Endothelial cell of umbilical vein (primary cell): ENCODE measurements around the gene DOCK1.

Experiments used
- EZH2 ChIP-seq: IDR thresholded peaks from 2 replicates; pipeline ENCODE4 v1.6.1; 2012; ENCODE audit warnings: borderline replicate concordance, low read depth, mild to moderate bottlenecking, moderate library complexity, low read length, inconsistent platforms; ENCODE audit not compliant: severe bottlenecking
- FOS ChIP-seq: IDR thresholded peaks from 2 replicates; pipeline ENCODE4 v1.6.1; 2011; ENCODE audit warnings: mild to moderate bottlenecking, low read length, moderate library complexity, borderline replicate concordance; ENCODE audit not compliant: insufficient read depth
- GATA2 ChIP-seq: IDR thresholded peaks from 2 replicates; pipeline ENCODE4 v1.7.0; 2011; ENCODE audit warnings: low read depth, mild to moderate bottlenecking, moderate library complexity, mixed read lengths, low read length; ENCODE audit not compliant: insufficient read length, insufficient read depth
- JUN ChIP-seq: IDR thresholded peaks from 2 replicates; pipeline ENCODE4 v1.6.1; 2011; ENCODE audit warnings: borderline replicate concordance, low read depth; ENCODE audit not compliant: insufficient read length, insufficient read depth
- MYC ChIP-seq: IDR thresholded peaks from one replicate; pipeline ENCODE4 v1.6.1; 2011; ENCODE audit warnings: mild to moderate bottlenecking, low read depth, low read length
- POLR2A ChIP-seq: IDR thresholded peaks from 2 replicates; pipeline ENCODE4 v1.6.1; 2012; ENCODE audit warnings: low read depth, mild to moderate bottlenecking, control low read depth, low read length
- POLR2AphosphoS5 ChIP-seq: IDR thresholded peaks from 2 replicates; pipeline ENCODE4 v1.6.1; 2012; ENCODE audit warnings: low read depth, mild to moderate bottlenecking, control low read depth, low read length, moderate library complexity; ENCODE audit not compliant: insufficient read depth
- TF ChIP-seq, protein P1 (sequence below), 2 donors: IDR thresholded peaks; 1 replicate in 1 of 2; 2 replicates in 1 of 2; pipeline ENCODE4 v1.5.1; 2011; ENCODE audit warnings: low read length in 2 of 2, mild to moderate bottlenecking in 2 of 2, moderate library complexity in 2 of 2, control low read depth in 1 of 2, inconsistent platforms in 1 of 2, low read depth in 1 of 2; ENCODE audit not compliant: insufficient read depth in 1 of 2; ENCODE audit errors: extremely low read depth in 1 of 2

DNA sequence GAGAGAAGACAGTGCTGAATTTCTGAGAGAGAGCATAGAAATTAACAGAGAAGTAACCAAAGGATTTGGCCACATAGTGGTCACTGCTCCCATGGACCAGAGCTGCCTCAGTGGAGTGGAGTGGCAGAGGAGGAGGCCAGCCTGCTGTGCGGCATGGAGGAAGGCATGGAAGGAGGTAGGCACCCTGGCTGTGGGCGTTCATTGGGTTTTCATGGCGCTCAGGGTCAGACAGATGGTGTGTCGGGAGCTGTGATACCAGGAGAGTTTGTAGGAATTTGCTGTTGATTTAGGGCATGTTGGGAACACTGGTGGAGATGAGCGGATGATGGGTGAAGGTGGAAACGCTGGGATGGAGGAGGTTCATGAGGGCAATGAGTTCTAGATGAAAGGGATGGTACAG, 370.0 kb downstream of the DOCK1 start:
- no peak for TF ChIP-seq JUN
- TF ChIP-seq, protein P1, sequence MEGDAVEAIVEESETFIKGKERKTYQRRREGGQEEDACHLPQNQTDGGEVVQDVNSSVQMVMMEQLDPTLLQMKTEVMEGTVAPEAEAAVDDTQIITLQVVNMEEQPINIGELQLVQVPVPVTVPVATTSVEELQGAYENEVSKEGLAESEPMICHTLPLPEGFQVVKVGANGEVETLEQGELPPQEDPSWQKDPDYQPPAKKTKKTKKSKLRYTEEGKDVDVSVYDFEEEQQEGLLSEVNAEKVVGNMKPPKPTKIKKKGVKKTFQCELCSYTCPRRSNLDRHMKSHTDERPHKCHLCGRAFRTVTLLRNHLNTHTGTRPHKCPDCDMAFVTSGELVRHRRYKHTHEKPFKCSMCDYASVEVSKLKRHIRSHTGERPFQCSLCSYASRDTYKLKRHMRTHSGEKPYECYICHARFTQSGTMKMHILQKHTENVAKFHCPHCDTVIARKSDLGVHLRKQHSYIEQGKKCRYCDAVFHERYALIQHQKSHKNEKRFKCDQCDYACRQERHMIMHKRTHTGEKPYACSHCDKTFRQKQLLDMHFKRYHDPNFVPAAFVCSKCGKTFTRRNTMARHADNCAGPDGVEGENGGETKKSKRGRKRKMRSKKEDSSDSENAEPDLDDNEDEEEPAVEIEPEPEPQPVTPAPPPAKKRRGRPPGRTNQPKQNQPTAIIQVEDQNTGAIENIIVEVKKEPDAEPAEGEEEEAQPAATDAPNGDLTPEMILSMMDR (IDR thresholded peaks at IDR 0.05; ENCODE audit: extremely low read depth in 1 of 2, insufficient read depth in 1 of 2, low read depth in 1 of 2, low read length in 2 of 2), result no peak
- TF ChIP-seq POLR2A, result no peak
- no peak for TF ChIP-seq MYC
- no peak for TF ChIP-seq FOS
- no peak for TF ChIP-seq EZH2
- TF ChIP-seq GATA2, result no peak
- TF ChIP-seq POLR2AphosphoS5, result no peak
